Common myeloid progenitor, CD34-positive (primary cell): ENCODE results near the gene VWCE.
A peak's percentile ranks its signal among the peaks of the same experiment; 100 is the strongest.

Experiments used
- CTCF ChIA-PET: fragments of 350-600 bp; sonication (Branson Sonifier 250); formaldehyde crosslinking; loops from one replicate; lab custom pipeline; 2021; ENCODE audit warnings: antibody characterized with exemption; lab: Charles Lee
- POLR2A ChIA-PET: fragments of 350-600 bp; sonication (Branson Sonifier 250); formaldehyde crosslinking; loops from one replicate; lab custom pipeline; 2021; ENCODE audit warnings: antibody characterized with exemption; lab: Charles Lee
- DNase-seq, 3 donors: peaks; one replicate each; pipeline versions ENCODE4 v3.0.0 to v3.0.0-alpha.2; 2013
- H3K27ac ChIP-seq, 2 experiments: 1 replicate in 1 of 2; 2 replicates in 1 of 2; pipeline ENCODE4 v1.7.0; 2013; ENCODE audit warnings: inconsistent platforms in 2 of 2, low read length in 2 of 2, mild to moderate bottlenecking in 2 of 2, low read depth in 1 of 2, moderate library complexity in 1 of 2; ENCODE audit not compliant: severe bottlenecking in 2 of 2, insufficient read depth in 1 of 2, poor library complexity in 1 of 2
- H3K27me3 ChIP-seq, 5 experiments: replicated peaks in 2 of 5; 1 replicate in 3 of 5; 2 replicates in 2 of 5; pipeline versions ENCODE4 v1.6.1 to v1.7.0; 2013; ENCODE audit warnings: low read length in 4 of 5, mild to moderate bottlenecking in 2 of 5, moderate library complexity in 2 of 5, inconsistent platforms in 1 of 5; ENCODE audit not compliant: insufficient read depth in 5 of 5, control insufficient read depth in 4 of 5
- H3K36me3 ChIP-seq, 4 experiments: 1 replicate in 2 of 4; 2 replicates in 2 of 4; pipeline versions ENCODE4 v1.6.1 to v1.7.0; 2013; ENCODE audit warnings: low read length in 3 of 4, control low read depth in 1 of 4, mild to moderate bottlenecking in 1 of 4; ENCODE audit not compliant: control insufficient read depth in 4 of 4, insufficient read depth in 4 of 4
- H3K4me1 ChIP-seq, 4 experiments: 1 replicate in 3 of 4; 2 replicates in 1 of 4; pipeline versions ENCODE4 v1.6.1 to v1.7.1; 2013; ENCODE audit warnings: low read length in 3 of 4, mild to moderate bottlenecking in 3 of 4, control low read depth in 1 of 4, inconsistent platforms in 1 of 4, moderate library complexity in 1 of 4; ENCODE audit not compliant: control insufficient read depth in 4 of 4, insufficient read depth in 4 of 4; ENCODE audit errors: control extremely low read depth in 1 of 4
- H3K4me3 ChIP-seq, 7 experiments: 1 replicate in 4 of 7; 2 replicates in 3 of 7; pipeline versions ENCODE4 v1.5.1 to v1.7.0; 2013; ENCODE audit warnings: mild to moderate bottlenecking in 7 of 7, low read length in 6 of 7, moderate library complexity in 6 of 7, inconsistent platforms in 2 of 7, low read depth in 2 of 7, control low read depth in 1 of 7; ENCODE audit not compliant: insufficient read depth in 4 of 7, control insufficient read depth in 1 of 7; ENCODE audit errors: extremely low read depth in 1 of 7
- H3K9me3 ChIP-seq, 5 experiments: 1 replicate in 4 of 5; 2 replicates in 1 of 5; pipeline versions ENCODE4 v1.6.1 to v1.7.1; 2013; ENCODE audit warnings: low read length in 4 of 5, mild to moderate bottlenecking in 2 of 5, inconsistent platforms in 1 of 5, low read depth in 1 of 5, moderate library complexity in 1 of 5; ENCODE audit not compliant: control insufficient read depth in 4 of 5, insufficient read depth in 2 of 5; ENCODE audit errors: control extremely low read depth in 1 of 5
- WGBS: methylation state at CpG from one replicate; pipeline ENCODE4 v1.1.5; 2013; ENCODE audit not compliant: insufficient coverage; 5-methylcytosine and 5-hydroxymethylcytosine counted together

Gene VWCE

DNA sequence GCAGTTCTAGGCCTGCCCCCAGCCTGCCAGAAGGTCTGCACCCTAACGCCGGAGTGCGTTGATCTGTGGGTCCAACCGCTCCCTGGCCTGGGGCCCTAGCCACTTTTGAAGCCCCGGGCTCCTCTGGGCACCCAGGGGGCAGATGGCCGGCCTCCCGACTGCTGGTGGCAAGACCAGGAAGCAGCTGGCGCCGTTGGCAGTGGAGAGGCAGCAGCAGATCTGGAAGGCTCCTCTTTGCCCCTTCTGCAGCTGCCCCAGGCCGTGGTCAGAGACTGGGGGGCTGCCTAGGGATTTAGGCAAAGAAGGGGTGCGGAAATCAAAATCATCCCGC is 445 bp upstream of the VWCE start:
- Histone ChIP-seq H3K27me3 (no peaks in the 10 kb centered on the region), H3K4me1 (peaks cover 4 to 50% (median 38%) of the 10 kb centered on the region in 4 experiments), H3K27ac (no peak overlapping the region), H3K9me3 (no peaks in the 10 kb centered on the region), H3K36me3 (peaks cover 6 to 26% (median 14%) of the 10 kb centered on the region in 4 experiments), H3K4me3 (peak overlapping the region; percentile 19 to 80 (median 72))
- POLR2A ChIA-PET = no interaction called here
- 38% methylated on average over 9 of the region's 12 CpGs for WGBS
- DNase-seq = no peak
- CTCF ChIA-PET = interaction anchor here (1.3 to 3.2 kb wide), 5 partner anchors 19 to 106 kb away, joined by 3 to 30 read pairs (median 4); no protein-coding TSS in a partner anchor

DNA sequence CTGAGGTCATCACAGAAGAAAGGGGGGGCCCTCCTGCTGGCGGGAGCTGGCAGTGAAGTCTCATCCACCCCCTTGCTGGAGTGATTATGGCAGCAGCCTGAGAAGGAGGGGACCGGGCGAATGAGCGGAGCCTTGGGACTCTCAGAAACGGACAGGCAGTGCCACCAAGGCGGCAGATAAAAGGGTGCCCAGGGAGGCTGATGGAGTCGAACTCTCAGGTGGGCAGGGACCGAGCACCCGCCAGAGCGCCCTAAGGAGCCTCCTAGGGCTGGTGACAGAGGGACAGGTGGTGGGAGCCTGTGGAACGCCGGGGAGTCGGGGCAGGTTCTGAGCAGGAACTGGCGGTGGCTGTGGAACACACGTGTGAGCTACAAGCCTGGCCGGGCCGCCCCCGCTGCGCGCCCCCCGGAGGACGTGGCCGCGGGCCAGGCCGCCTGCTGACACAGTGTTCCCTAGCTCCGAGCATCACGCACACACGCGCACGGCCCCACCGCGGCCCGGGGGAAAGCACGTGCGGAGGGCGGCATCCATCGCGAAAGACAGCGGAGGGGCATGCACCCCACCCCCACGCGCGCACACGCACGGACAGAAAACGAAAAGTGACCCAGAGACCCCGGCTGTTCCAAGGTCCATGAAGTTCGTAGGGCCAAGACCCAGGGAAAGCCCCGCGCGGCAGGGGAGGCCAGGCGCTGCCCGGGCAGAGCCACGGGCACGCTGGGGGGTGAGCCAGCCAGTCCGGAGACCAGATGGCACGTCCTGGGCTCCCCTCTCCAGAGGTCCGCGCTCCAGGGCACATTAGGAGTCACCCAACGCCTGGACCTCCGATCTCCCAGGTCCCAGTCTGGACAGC is 1.0 kb downstream of the VWCE start:
- POLR2A ChIA-PET = interaction anchor here (1.1 to 1.2 kb wide), 3 partner anchors 13 to 69 kb away, joined by 3 read pairs; partner anchors contain the start of gene TMEM138
- peak; percentile 49 to 82 (median 72) for DNase-seq
- CTCF ChIA-PET = interaction anchor here (0.6 to 3.2 kb wide), 9 partner anchors 10 to 64 kb away, joined by 3 to 30 read pairs (median 3); no protein-coding TSS in a partner anchor
- H3K27me3 ChIP-seq = no peaks in the 10 kb centered on the region
- under 1% methylated on average over 52 of the region's 60 CpGs for WGBS
- no peaks in the 10 kb centered on the region for H3K9me3 ChIP-seq
- no peak overlapping the region for H3K27ac ChIP-seq
- peaks cover 4 to 50% (median 38%) of the 10 kb centered on the region in 4 experiments for H3K4me1 ChIP-seq
- H3K36me3 ChIP-seq = peaks cover 0 to 12% (median 4%) of the 10 kb centered on the region in 4 experiments
- peak overlapping the region; percentile 19 to 80 (median 72) for H3K4me3 ChIP-seq

- no peaks in the 10 kb centered on the region for H3K27me3 ChIP-seq
- peaks cover 0 to 14% (median 1%) of the 10 kb centered on the region in 4 experiments for H3K36me3 ChIP-seq
- no CpG with 5 or more reads among the region's 2 CpGs for WGBS
- no peak overlapping the region for H3K4me3 ChIP-seq
- no peak overlapping the region for H3K27ac ChIP-seq
- POLR2A ChIA-PET = no interaction called here
- no peak for DNase-seq
- H3K4me1 ChIP-seq = peaks cover 4 to 33% (median 29%) of the 10 kb centered on the region in 4 experiments
- H3K9me3 ChIP-seq = no peaks in the 10 kb centered on the region
- CTCF ChIA-PET = interaction anchor here (1.4 to 3.2 kb wide), 2 partner anchors 16 to 38 kb away, joined by 5 to 30 read pairs; no protein-coding TSS in a partner anchor
Observed at GRCh38 chr11:61292356-61292755, 2.8 kb downstream of the VWCE start.

GRCh38 chr11:61290905-61291690 is 4.0 kb downstream of the VWCE start:
- CTCF ChIA-PET = interaction anchor here (0.6 to 2.1 kb wide), 3 partner anchors 29 to 38 kb away, joined by 3 to 7 read pairs (median 3); no protein-coding TSS in a partner anchor
- Histone ChIP-seq H3K27me3 (no peaks in the 10 kb centered on the region), H3K27ac (no peak overlapping the region), H3K4me3 (no peak overlapping the region), H3K36me3 (peaks cover 0 to 16% (median 3%) of the 10 kb centered on the region in 4 experiments), H3K9me3 (no peaks in the 10 kb centered on the region), H3K4me1 (peaks cover 0 to 27% (median 26%) of the 10 kb centered on the region in 4 experiments)
- POLR2A ChIA-PET = interaction anchor here (0.7 kb wide), 1 partner anchor 249 kb away, joined by 4 read pairs; no protein-coding TSS in a partner anchor
- peak in 2 of 3 donors; percentile 9 to 15 for DNase-seq
- WGBS = 97% methylated on average over 11 of the region's 12 CpGs

GRCh38 chr11:61287338-61287977 is 7.7 kb downstream of the VWCE start:
- ChIA-PET POLR2A (no interaction called here), CTCF (no interaction called here)
- Histone ChIP-seq H3K9me3 (no peaks in the 10 kb centered on the region), H3K4me3 (no peak overlapping the region), H3K36me3 (peaks cover 0 to 37% (median 15%) of the 10 kb centered on the region in 4 experiments), H3K27ac (peak overlapping the region in 1 of 2 experiments; percentile 54), H3K4me1 (no peaks in the 10 kb centered on the region), H3K27me3 (no peaks in the 10 kb centered on the region)
- peak; percentile 23 to 73 (median 48) for DNase-seq
- 89% methylated on average over 14 of the region's 14 CpGs for WGBS

DNA sequence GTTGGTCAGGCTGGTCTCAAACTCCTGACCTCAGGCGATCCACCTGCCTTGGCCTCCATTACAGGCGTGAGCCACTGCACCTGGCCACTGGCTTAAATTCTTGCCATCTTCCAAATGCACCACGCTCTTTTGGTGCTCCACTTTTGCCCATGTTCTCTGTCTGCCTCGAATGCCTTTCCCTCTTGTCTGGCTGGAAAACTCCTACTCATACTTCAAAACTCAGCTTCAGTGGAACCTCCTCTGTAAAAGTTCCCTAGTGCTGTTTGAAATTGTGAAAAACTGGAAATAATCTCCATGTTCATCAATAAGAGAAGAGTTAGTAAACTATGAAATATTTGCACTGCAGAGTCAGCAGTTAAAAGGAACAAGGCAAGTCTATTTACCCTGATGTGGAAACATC is 11.5 kb downstream of the VWCE start:
- Histone ChIP-seq H3K27me3 (no peaks in the 10 kb centered on the region), H3K9me3 (no peaks in the 10 kb centered on the region), H3K27ac (no peak overlapping the region), H3K36me3 (peaks cover 0 to 57% (median 26%) of the 10 kb centered on the region in 4 experiments), H3K4me1 (no peaks in the 10 kb centered on the region), H3K4me3 (no peak overlapping the region)
- CTCF ChIA-PET = interaction anchor here (1.1 kb wide), 2 partner anchors 10 to 102 kb away, joined by 3 to 4 read pairs; no protein-coding TSS in a partner anchor
- POLR2A ChIA-PET = no interaction called here
- DNase-seq = no peak
- 88% methylated on average over 1 of the region's 4 CpGs for WGBS
